ENCODE measurements around the gene ANKS4B. TPM values are rescaled to one million over a fixed set of nuclear protein-coding genes. Genes with fewer than 3 reads are reported as not detected.

Gene ANKS4B
- total RNA-seq, 1 experiment from 2014 or later: 0.09 TPM

DNA sequence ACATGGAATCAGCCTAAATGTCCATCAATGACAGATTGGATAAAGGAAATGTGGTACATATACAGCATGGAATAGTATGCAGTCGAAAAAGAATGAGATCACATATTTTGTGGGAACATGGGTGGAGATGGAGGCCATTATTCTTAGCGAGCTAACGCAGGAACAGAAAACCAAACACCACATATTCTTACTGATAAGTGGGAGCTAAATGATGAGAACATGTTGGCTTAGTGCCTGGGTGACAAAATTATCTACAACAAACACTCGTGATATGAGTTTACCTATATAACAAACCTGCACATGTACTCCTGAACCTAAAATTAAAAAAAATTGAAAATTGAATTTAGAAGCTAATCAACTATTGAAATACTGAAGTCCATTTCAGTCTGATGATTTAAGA, 6.1 kb downstream of the ANKS4B start:
- no peaks in the 10 kb centered on the region for H3K79me2 ChIP-seq (ENCODE audit: insufficient read depth, low read length)
- Mint-ChIP-seq H3K9me3 (no peaks in the 10 kb centered on the region), H3K27ac (no peak overlapping the region), H3K27me3 (ENCODE audit: low read depth) (no peaks in the 10 kb centered on the region; the same call in 1 of the 2 replicates), H3K4me1 (no peaks in the 10 kb centered on the region), H3K36me3 (ENCODE audit: insufficient read depth in 1 of 3, low read depth in 3 of 3) (no peaks in the 10 kb centered on the region), H3K4me3 (no peak overlapping the region)
- no peak overlapping the region for H3T11ph ChIP-seq (ENCODE audit: low read length)
- H3K18ac ChIP-seq (ENCODE audit: insufficient read length, low read depth, low read length): no peak overlapping the region
- no peak overlapping the region for H2AK5ac ChIP-seq (ENCODE audit: insufficient read length, low read length)
- no peak overlapping the region for H2BK15ac ChIP-seq (ENCODE audit: low read depth, low read length)
- no peaks in the 10 kb centered on the region for H3K79me1 ChIP-seq (ENCODE audit: insufficient read depth, low read depth, low read length, poor library complexity, severe bottlenecking)
- no peaks in the 10 kb centered on the region for H3K9me3 ChIP-seq (ENCODE audit: control insufficient read depth, low read depth, low read length)
- no peak overlapping the region for H3K14ac ChIP-seq (ENCODE audit: insufficient read depth, low read length)
- no CpG with 5 or more reads among the region's 4 CpGs for WGBS (ENCODE audit: extremely low coverage, insufficient read length, low lambda C conversion rate)
- no peak overlapping the region for H4K91ac ChIP-seq (ENCODE audit: insufficient read length, low read depth, low read length)
- H2BK120ac ChIP-seq (ENCODE audit: low read depth, low read length, poor library complexity, severe bottlenecking): no peak overlapping the region
- H4K5ac ChIP-seq (ENCODE audit: insufficient read length, low read depth, low read length): no peak overlapping the region
- H3K4me1 ChIP-seq (ENCODE audit: insufficient read depth, low read length): no peaks in the 10 kb centered on the region
- no peaks in the 10 kb centered on the region for H4K20me1 ChIP-seq (ENCODE audit: control insufficient read depth, insufficient read depth, insufficient read length)
- no peak for DNase-seq
- H2BK5ac ChIP-seq (ENCODE audit: insufficient read length, low read length): no peak overlapping the region
- no peak overlapping the region for H3K27ac ChIP-seq (ENCODE audit: insufficient read length, low read depth, low read length)
- no peak overlapping the region for H3K23ac ChIP-seq (ENCODE audit: insufficient read length, low read depth, low read length)
- no peak overlapping the region for H3K9ac ChIP-seq (ENCODE audit: extremely low read depth, insufficient read length, low read length)
- H4K8ac ChIP-seq (replicated peaks; ENCODE audit: insufficient read length, low read depth, low read length): no peak overlapping the region
- no peak overlapping the region for H3K56ac ChIP-seq (ENCODE audit: insufficient read length, low read depth, low read length)
- H3K4me2 ChIP-seq (ENCODE audit: insufficient read depth, insufficient read length, low read length): no peak overlapping the region
- H2BK20ac ChIP-seq (ENCODE audit: low read depth, low read length, poor library complexity, severe bottlenecking): no peak overlapping the region
- H2AFZ ChIP-seq (ENCODE audit: low read length): no peak overlapping the region
- no peaks in the 10 kb centered on the region for H3K27me3 ChIP-seq (ENCODE audit: insufficient read depth, low read length)
- no peak overlapping the region for H2BK12ac ChIP-seq (ENCODE audit: insufficient read length, low read depth, low read length)
- TF ChIP-seq, protein P1, sequence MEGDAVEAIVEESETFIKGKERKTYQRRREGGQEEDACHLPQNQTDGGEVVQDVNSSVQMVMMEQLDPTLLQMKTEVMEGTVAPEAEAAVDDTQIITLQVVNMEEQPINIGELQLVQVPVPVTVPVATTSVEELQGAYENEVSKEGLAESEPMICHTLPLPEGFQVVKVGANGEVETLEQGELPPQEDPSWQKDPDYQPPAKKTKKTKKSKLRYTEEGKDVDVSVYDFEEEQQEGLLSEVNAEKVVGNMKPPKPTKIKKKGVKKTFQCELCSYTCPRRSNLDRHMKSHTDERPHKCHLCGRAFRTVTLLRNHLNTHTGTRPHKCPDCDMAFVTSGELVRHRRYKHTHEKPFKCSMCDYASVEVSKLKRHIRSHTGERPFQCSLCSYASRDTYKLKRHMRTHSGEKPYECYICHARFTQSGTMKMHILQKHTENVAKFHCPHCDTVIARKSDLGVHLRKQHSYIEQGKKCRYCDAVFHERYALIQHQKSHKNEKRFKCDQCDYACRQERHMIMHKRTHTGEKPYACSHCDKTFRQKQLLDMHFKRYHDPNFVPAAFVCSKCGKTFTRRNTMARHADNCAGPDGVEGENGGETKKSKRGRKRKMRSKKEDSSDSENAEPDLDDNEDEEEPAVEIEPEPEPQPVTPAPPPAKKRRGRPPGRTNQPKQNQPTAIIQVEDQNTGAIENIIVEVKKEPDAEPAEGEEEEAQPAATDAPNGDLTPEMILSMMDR (conservative IDR thresholded peaks at IDR 0.05): no peak
- no peaks in the 10 kb centered on the region for H3K23me2 ChIP-seq (ENCODE audit: insufficient read length, low read depth, low read length, poor library complexity, severe bottlenecking)
- H3K4ac ChIP-seq (ENCODE audit: low read depth, low read length): no peak overlapping the region
